ENCODE results near the gene FAM156A. TPM values are rescaled to one million over a fixed set of nuclear protein-coding genes. Genes with fewer than 3 reads are reported as not detected.
"Not testable (repeated sequence)": the region's sequence is repeated elsewhere in the genome, so short reads cannot be mapped to it uniquely, and the experiment has no call there.

The FAM156A gene, protein sequence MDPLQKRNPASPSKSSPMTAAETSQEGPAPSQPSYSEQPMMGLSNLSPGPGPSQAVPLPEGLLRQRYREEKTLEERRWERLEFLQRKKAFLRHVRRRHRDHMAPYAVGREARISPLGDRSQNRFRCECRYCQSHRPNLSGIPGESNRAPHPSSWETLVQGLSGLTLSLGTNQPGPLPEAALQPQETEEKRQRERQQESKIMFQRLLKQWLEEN
- 1.3 and 29.6 TPM in 2 replicates for total RNA-seq (2014; rRNA removed; shearing (Covaris generic); ENCODE audit: low replicate concordance)

DNA sequence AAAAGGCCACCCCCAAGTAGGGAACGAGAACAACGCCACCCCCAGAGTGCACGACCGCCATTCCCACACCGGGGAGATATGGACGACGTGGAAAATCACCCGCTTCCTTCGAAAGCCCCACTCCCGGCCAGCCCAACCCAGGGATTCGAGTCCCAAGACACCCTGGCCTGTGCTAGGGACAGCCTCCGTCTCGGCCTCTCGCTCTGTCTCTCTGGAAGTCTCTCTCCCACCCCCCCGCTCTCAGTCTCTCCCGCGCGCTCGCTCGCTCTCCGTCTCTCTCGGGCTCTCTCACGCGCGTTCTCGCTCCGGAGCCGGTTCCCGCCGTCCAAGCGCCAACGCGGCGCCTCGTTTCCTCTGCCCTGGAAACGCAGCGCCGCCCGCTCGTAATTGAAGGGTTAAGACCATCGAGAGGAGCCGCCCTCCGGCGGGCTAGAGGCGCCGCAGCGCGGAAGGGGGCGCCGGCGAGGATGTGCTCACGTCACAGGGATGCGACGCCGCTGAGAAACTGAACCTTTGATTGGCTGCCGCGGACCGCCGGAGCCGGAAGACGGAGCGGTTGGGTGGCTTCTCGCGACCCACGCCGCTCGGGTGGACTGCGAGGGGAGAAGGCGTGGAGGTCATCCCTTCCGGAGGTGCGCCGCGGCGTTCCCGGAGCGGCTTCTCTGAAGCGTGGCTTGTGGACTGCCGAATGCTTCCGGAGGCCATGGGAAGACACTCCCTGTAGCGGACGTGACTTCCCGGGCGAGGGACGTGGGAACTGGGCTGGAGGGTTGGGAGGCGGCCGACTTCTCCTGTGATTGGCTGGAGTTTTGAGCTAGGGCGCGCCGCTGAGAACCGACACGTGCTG, at the start of gene FAM156A:
FAM156A (minus strand) TSS at position 406 of the 847 bp plus-strand sequence. CDS start 9,930 bp downstream, outside the sequence.
- in situ Hi-C loops (cut with HindIII; ENCODE audit: low pct_unique_long_range_greater_than_20kb, low sequenced_read_pairs); DNase-seq (ENCODE audit: low read depth): not testable (repeated sequence)

DNA sequence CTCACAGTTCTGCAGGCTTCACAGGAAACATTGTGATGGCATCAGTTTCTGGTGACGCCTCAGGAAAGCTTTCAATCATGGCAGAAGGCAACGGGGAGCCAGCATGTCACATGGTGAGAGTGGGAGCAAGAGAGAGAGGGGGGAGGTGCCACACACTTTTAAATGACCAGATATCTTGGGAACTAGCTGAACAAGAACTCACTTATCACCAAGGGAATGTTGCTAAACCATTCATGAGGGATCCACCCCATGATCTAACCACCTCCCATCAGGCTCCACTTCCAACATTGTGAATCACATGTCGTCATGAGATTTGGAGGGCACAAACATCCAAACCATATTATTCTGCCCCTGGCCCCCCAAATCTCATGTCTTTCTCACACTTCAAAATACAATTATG, 47.0 kb upstream of the FAM156A start:
- in situ Hi-C loops (cut with HindIII; ENCODE audit: low pct_unique_long_range_greater_than_20kb, low sequenced_read_pairs), result no loop called here

DNA sequence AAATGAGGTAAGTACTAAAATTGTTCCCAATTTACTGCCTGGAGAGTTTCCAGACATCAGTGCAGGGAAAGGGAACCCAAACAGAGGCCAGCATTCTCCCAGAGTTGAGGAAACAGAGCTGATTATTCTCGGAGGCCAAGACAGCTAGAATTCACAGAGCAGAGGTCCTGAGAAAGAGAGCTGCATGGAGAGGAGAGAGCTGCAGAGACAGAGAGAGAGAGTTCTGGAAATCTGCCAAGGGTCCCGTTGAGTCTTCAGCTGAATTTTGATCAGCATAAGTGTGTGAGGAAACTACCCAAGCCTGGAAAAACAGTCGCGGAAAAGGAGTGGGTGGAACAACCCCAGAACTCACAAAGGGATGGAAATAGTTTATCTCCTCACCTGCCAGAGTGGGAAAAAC, 46.5 kb upstream of the FAM156A start:
- no peak for DNase-seq (ENCODE audit: low read depth)
- in situ Hi-C loops (cut with HindIII; ENCODE audit: low pct_unique_long_range_greater_than_20kb, low sequenced_read_pairs), result no loop called here

More for the DNA sequence above, 47.0 kb upstream of the FAM156A start:
- DNase-seq (ENCODE audit: low read depth), result no peak

DNA sequence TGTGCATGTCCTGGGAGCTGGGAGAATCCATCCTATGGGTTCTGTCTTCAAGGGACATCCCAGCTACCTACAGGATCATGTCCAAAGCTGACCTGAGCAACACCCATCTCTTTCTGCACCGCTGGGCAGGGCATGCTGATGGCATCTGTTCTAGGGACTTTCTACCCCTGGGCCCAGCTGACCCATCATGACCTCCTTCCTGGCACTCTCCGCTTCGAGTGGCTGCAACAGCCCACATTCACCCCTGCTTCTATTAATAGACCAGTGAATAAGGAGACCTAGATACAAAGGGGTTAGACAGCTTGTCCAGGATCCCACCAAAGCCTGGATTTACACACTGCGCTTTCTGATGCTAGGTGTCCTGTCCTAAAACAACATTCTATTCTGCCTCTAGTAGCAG, 45.7 kb upstream of the FAM156A start:
- no peak for DNase-seq (ENCODE audit: low read depth)
- in situ Hi-C loops (cut with HindIII; ENCODE audit: low pct_unique_long_range_greater_than_20kb, low sequenced_read_pairs), result no loop called here

DNA sequence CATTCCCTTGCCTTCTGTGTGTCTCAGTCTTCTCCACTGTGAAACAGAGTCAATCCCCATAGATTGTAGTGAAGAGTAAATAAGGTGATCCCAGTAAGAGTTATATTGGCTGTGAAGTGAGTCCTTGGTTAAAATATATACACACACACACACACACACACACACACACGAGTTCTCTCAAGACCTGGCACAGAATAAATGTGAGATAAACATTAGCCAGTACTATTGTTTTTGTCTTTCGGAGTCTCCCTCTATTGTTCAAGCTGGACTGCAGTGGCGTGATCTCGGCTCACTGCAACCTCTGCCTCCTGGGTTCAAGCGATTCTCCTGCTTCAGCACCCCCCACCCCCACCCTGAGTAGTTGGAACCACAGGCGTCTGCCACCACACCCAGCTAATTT, 44.8 kb upstream of the FAM156A start:
- in situ Hi-C loops (cut with HindIII; ENCODE audit: low pct_unique_long_range_greater_than_20kb, low sequenced_read_pairs), result no loop called here
- DNase-seq (ENCODE audit: low read depth), result no peak

DNA sequence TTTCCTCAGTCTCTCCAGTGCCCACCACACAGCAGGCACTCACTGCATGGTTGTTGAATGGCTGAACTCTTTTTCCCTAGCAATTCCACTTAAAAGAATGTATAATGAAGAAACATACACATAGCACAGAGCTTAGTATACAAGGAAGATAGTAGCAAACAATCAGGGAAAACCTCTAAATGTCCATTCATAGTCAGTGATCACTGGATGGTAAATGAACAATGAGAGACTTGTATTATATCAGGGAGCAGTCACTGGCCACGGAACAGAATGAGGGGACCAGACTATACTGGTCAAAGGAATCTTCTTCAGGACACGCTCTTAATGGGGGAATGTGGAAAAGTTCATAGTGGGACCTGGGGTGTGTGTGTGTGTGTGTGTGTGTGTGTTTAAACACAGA, 43.6 kb upstream of the FAM156A start:
- in situ Hi-C loops (cut with HindIII; ENCODE audit: low pct_unique_long_range_greater_than_20kb, low sequenced_read_pairs), result no loop called here
- DNase-seq (ENCODE audit: low read depth), result no peak

DNA sequence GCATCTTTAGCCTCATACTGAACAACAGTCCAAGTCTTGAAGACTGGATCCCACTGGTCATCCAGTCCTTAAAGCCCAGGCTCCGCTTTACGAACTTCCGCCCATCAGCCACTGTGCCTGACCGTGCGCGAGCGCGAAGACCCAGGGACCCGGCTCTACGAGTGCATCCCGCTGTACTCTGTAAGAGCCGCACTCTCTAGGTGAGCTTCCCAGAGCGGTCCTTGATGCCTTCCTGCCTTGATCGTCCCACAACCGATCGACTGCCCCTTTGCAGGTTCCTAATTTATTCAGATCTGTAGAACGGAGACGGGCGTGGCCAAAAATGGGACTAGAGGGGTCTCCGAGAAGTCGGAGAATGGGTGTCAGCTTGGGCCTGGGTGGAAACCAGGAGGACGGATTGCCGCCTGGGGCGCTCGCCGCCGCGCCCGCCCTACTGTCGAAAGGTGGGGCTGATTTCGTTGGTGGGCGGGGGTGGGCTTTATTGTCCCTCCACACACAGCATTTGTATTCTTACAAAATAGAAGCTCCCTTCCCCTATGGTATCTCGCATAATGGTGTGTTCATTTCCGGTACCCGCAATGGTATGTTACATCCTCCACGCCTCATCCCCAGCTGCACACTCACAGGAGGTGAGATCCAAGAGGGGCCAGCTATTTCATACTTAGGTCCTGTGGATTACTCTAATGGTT, 42.3 kb upstream of the FAM156A start:
- in situ Hi-C loops (cut with HindIII; ENCODE audit: low pct_unique_long_range_greater_than_20kb, low sequenced_read_pairs), result no loop called here
- DNase-seq (ENCODE audit: low read depth), result no peak

DNA sequence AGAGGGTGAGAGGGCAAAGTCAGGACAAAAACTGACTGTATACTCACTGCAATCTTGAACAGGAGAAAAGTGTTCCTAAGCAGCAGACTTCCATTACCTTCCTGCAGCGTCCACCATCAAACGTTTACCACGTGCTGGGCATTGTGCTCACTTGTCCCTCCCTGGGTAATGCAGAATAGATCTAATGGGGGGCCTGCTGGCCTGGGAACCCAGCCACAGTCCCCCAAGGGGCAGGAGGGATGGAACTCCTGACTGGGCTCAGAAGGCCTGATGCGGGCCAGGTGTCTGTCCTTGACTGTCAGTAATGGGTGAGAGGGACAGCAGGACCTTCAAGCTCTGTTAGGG, 37.6 kb upstream of the FAM156A start:
- DNase-seq (ENCODE audit: low read depth), result no peak
- in situ Hi-C loops (cut with HindIII; ENCODE audit: low pct_unique_long_range_greater_than_20kb, low sequenced_read_pairs), result no loop called here

DNA sequence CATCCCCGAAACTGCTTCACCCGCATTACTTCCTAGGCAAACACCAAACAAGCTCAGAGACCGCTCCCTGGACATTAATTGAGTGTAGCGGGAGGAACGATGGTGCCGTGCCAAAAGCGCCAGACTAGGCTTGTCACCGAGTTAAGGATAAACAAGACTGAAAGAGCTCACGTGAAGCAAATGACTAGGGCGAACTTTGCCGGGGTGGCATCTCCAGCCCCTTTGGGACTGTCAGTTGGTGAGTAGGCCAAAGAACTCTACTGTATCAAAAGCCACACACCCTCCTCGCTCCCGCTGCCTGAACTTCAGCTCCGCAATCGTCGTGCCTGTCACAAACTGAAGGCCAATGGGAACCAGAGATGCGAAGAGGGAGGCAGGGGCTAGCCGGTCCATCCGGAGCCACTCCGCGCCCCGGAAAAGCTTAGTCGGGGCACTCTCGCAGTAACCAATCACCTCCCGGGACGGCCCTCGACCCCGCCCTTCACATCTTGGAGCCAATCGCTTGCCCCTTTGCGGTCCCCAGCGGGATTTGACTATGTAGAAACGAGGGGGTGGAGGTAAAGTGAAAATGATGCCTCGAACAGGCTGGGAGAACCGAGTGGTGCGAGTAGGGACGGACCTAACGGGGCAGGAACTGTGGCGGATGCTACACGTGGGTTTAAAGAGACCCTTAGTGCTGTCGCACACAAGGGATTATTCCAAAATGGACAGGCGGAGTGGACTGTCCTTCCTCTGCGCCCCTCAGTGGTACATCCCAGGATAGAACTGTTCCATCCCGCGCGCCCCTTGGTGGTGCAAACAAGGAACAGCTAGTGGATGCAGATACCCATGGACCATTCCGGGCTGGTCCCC, 37.0 kb upstream of the FAM156A start:
- in situ Hi-C loops (cut with HindIII; ENCODE audit: low pct_unique_long_range_greater_than_20kb, low sequenced_read_pairs), result no loop called here
- peak; percentile 94 for DNase-seq (ENCODE audit: low read depth)

DNA sequence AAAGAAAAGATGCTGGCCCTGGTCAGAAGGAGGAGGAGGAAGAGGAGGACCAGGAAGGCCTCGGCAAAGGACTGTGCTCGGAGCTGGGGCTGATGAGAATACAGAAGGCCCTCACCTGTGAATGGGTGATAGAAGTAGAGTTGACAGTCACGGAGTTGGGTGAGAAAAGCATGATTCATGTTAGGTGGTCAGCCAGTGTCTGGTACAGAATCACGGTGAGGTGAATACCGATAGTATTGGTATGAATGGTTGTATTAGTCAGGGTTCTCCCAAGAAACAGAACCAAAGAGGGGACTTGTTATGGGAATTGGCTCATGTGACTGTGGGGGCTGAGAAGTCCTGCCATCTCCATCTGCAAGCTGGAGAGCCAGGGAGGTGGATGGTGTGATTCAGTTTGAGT, 32.5 kb upstream of the FAM156A start:
- no peak for DNase-seq (ENCODE audit: low read depth)
- in situ Hi-C loops (cut with HindIII; ENCODE audit: low pct_unique_long_range_greater_than_20kb, low sequenced_read_pairs), result no loop called here

DNA sequence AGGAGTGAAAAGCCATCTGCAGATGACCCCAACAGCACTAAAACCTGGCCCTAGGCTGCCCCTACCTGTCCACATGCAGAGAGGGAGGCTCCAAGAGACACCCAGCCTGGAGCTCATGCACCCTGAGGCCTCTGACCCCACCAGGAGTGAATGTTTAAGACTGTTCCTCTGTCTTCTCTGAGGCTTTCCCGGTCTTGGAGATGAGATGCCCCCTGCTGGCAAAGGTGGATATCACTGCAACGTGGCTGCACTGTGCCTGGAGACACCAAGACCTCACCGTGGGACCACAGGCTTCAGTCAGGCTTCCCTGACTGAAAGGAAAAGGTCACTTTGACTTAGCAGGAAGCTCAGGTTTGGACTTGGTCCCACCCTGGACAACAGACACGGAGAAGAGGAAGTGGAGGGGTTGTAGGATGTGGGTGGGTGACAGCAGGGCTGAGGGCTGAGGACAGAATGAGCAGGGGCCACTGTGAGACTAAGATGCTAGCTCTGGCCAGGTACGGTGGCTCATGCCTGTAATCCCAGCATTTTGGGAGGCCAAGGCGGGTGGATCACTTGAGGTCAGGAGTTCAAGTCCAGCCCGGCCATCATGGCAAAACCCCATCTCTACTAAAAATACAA, 31.8 kb upstream of the FAM156A start:
- in situ Hi-C loops (cut with HindIII; ENCODE audit: low pct_unique_long_range_greater_than_20kb, low sequenced_read_pairs), result not testable (repeated sequence)
- peak; percentile 74 for DNase-seq (ENCODE audit: low read depth)

DNA sequence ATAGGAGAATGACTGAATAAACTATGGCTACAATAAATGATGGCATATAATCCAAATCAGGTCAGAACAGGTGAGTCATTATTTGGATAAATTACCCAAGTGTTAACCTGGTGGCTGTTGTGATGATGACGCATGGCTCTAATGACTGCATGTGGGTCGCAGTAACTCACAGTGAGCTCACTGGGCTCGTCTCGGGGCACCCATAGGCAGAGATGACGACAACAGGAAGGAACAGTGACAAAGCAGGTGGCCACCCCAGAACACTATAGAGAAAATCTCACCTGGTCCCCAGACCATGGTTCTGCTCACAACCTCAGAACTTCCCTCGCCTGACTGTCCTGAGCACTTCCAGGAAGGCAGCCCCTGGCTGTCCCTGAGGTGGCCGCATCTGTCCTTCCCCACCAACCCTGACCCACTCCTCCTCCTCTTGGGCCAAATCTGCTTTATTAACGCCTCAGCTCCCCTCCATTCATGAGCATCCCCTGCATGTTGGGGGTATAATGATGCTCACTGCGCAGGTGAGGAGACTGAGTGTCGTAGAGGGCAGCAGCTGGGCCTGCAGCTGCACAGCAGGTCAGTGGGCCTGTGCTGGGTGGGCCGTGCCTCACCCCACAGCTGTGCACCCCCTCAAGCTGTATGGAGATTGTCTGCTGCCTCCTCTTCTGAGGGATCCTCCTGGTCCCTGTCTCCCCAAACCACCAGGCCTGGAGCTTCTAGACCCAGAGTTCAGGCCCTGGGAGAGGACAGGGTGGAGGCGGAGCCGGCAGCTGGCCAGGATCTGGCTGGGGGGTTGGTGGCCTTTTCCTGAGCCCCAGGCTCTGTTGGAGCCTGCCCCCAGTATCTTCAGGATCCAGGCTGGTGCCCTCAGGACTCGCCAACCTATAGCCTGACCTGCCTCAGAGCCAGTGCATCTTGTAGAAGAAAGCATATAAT, 30.9 kb upstream of the FAM156A start:
- peak; percentile 60 for DNase-seq (ENCODE audit: low read depth)

DNA sequence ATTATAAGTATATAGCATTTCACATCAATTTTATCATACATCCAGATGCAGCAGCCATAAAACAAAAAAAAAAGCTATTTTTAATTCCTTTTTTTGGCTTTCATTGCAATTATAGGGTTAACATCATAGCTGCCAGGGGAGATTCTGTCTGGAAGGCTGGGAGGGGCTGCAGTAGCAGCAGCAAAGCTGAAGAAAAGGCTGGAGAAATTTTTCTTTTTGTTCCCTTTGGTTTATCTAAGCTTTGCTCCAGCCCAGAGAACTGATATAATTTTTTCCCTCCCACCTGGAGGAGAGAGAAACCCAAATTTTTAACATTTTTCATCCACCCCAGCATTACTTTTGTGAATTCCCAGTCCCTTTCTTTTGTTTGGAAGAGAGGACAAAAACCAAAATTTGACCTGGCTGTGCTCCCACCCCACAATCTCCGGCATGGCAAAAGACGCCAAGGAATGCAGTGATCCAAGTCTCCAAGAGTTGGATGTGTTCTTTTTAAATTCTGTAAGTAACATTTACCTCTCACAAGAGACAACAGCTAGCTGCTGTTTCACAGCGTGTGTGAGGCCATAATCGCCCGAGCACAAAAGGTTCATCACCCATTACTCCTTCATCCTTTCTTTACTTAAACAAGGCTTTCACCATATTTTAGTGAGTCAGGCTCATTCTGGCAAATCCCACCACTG, 25.1 kb upstream of the FAM156A start:
- in situ Hi-C loops (cut with HindIII; ENCODE audit: low pct_unique_long_range_greater_than_20kb, low sequenced_read_pairs), result no loop called here
- DNase-seq (ENCODE audit: low read depth), result peak; percentile 16

More for the DNA sequence above, 30.9 kb upstream of the FAM156A start:
- in situ Hi-C loops (cut with HindIII; ENCODE audit: low pct_unique_long_range_greater_than_20kb, low sequenced_read_pairs), result no loop called here

DNA sequence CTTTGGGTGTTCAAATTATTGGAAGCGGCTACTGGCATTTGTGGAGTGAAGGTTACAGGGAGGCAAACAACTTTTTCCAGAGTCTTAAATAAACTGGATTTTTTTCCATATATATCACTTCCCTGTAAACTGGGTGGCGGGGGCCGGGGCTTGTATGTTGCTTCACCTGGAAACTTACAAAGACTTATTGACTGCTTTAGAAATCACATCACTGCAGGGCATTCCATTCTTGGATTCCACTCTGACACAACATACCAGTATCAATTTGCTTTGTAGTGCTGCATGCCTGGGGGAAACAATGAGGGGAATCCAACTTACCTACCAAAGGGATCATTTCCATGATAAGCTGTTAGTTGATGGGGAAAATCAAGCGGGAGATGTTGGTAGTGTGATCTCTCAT, 21.7 kb upstream of the FAM156A start:
- no peak for DNase-seq (ENCODE audit: low read depth)
- in situ Hi-C loops (cut with HindIII; ENCODE audit: low pct_unique_long_range_greater_than_20kb, low sequenced_read_pairs), result no loop called here

DNA sequence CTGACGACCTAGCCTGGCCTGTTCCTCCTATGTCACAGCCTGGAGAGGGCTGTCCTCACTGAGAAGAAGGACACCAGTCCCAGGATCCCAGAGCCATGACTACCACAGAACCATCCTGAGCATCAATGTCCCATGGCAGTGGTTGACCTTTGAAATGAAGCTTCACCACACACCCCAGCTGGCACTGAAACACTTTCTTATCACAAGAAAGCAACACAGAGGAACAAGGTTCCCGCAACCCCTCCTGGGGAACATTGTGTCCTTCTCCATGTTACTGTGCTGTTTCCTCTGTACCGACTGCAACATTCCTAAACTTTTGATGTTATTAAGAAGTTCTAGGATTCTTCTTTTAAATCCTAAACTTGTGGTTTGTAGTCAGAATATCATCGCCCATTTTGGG, 21.2 kb upstream of the FAM156A start:
- no peak for DNase-seq (ENCODE audit: low read depth)
- in situ Hi-C loops (cut with HindIII; ENCODE audit: low pct_unique_long_range_greater_than_20kb, low sequenced_read_pairs), result no loop called here

DNA sequence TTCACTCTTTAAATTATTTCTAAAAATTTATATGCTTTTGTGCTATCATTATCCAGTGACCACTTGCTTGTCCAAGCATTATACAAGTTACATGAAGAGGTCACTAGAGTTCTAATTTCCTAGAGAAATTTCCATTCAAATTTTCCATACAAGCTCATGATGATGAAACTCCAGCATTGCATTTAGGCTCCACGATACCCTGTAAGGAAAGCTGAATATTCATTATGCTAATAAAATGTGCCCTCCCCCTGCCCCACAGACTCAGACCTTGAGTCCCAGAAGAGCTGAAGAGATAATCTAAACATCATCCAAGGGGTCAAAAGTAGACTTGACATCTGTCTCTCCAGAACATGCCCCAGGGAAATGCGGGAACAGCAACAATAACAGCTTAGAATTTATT, 19.6 kb upstream of the FAM156A start:
- DNase-seq (ENCODE audit: low read depth), result no peak
- in situ Hi-C loops (cut with HindIII; ENCODE audit: low pct_unique_long_range_greater_than_20kb, low sequenced_read_pairs), result no loop called here
